ENCODE measurements around the gene OGFOD1.

Gene OGFOD1

DNA sequence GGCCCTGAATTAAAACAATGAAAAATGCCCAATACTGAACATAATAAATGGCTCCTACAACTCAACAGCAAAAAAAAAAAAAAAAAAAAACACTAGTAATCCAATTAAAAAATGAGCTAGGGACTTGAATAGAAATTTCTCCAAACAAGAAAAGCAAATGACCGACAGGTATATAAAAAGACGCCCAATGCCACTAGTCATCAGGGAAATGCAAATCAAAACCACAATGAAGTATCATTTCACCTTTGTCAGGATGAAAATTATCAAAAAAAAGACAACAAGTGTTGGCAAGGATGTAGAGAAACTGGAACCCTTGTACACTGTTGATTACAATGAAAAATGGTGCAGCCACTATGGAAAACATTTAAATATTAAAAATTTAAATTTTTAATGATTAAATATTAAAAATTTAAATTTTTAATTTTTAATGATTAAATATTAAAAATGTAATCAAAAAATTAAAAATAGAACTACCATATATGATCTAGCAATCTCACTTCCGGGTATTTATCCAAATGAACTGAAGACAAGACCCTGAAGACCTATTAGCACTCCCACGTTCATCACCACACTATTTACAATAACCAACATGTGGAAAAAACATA lies 40.4 kb downstream of the OGFOD1 start:
- no peaks in the 10 kb centered on the region for H3K27me3 ChIP-seq (ENCODE audit: control insufficient read depth in 2 of 2, insufficient read depth in 2 of 2, low read length in 2 of 2)
- no peak overlapping the region for H3K27ac ChIP-seq (ENCODE audit: low read depth in 2 of 2, low read length in 2 of 2)
- peaks cover 8 to 11% of the 10 kb centered on the region in 2 donors for H3K36me3 ChIP-seq (ENCODE audit: control insufficient read depth in 2 of 2, insufficient read depth in 2 of 2, low read length in 2 of 2)
- no peak overlapping the region for H3K4me3 ChIP-seq (ENCODE audit: low read length in 2 of 2)
- H3K9ac ChIP-seq (ENCODE audit: low read depth in 1 of 2, low read length in 2 of 2), result no peak overlapping the region
- H3K4me1 ChIP-seq (ENCODE audit: control insufficient read depth in 2 of 2, insufficient read depth in 2 of 2, low read length in 2 of 2), result no peaks in the 10 kb centered on the region
- no peaks in the 10 kb centered on the region for H3K9me3 ChIP-seq (ENCODE audit: control insufficient read depth in 2 of 2, low read length in 2 of 2)

DNA sequence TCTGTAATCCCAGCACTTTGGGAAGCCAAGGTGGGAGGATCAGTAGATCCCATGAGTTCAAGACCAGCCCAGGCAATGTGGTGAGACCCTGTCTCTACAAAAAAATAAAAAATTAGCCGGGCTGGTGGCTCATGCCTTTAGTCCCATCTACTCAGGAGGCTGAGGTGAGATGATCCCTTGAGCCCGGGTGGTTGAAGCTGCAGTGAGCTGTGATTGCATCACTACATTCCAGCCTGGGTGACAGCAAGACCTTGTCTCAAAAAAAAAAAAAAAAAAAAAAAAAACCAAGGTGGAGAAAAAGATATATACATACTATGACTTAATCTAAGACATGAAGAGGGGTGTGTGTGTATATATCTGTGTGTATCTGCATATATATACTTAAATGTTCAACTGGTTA lies 41.8 kb downstream of the OGFOD1 start:
- H3K36me3 ChIP-seq (ENCODE audit: control insufficient read depth in 2 of 2, insufficient read depth in 2 of 2, low read length in 2 of 2), result peaks cover 17 to 19% of the 10 kb centered on the region in 2 donors
- H3K4me3 ChIP-seq (ENCODE audit: low read length in 2 of 2), result no peak overlapping the region

DNA sequence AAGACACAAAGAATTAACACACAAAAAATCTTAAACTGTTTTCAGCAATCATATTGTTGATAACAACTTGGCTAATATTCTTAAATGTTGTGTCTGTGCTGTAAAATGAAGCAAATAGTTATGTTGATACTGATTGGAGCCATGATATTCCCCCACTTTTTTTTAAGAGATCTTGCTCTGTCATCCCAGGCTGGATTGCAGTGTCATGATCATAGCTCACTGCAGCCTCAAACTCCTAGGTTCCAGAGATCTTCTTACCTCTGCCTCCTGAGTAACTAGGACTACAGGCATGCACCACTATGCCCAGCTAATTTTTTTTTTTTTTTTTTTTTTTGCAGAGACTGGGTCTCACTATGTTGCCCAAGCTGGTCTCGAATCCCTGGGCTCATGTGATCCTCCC lies 42.5 kb downstream of the OGFOD1 start:
- Histone ChIP-seq H3K4me3 (ENCODE audit: low read length in 2 of 2) (no peak overlapping the region), H3K4me1 (ENCODE audit: control insufficient read depth in 2 of 2, insufficient read depth in 2 of 2, low read length in 2 of 2) (no peaks in the 10 kb centered on the region), H3K36me3 (ENCODE audit: control insufficient read depth in 2 of 2, insufficient read depth in 2 of 2, low read length in 2 of 2) (peaks cover 21 to 23% of the 10 kb centered on the region in 2 donors), H3K27me3 (ENCODE audit: control insufficient read depth in 2 of 2, insufficient read depth in 2 of 2, low read length in 2 of 2) (no peaks in the 10 kb centered on the region), H3K9me3 (ENCODE audit: control insufficient read depth in 2 of 2, low read length in 2 of 2) (no peaks in the 10 kb centered on the region), H3K9ac (ENCODE audit: low read depth in 1 of 2, low read length in 2 of 2) (no peak overlapping the region), H3K27ac (ENCODE audit: low read depth in 2 of 2, low read length in 2 of 2) (no peak overlapping the region)

More for the DNA sequence above, 41.8 kb downstream of the OGFOD1 start:
- H3K9me3 ChIP-seq (ENCODE audit: control insufficient read depth in 2 of 2, low read length in 2 of 2), result no peaks in the 10 kb centered on the region
- no peaks in the 10 kb centered on the region for H3K4me1 ChIP-seq (ENCODE audit: control insufficient read depth in 2 of 2, insufficient read depth in 2 of 2, low read length in 2 of 2)
- H3K27me3 ChIP-seq (ENCODE audit: control insufficient read depth in 2 of 2, insufficient read depth in 2 of 2, low read length in 2 of 2), result no peaks in the 10 kb centered on the region
- H3K9ac ChIP-seq (ENCODE audit: low read depth in 1 of 2, low read length in 2 of 2), result no peak overlapping the region
- no peak overlapping the region for H3K27ac ChIP-seq (ENCODE audit: low read depth in 2 of 2, low read length in 2 of 2)

DNA sequence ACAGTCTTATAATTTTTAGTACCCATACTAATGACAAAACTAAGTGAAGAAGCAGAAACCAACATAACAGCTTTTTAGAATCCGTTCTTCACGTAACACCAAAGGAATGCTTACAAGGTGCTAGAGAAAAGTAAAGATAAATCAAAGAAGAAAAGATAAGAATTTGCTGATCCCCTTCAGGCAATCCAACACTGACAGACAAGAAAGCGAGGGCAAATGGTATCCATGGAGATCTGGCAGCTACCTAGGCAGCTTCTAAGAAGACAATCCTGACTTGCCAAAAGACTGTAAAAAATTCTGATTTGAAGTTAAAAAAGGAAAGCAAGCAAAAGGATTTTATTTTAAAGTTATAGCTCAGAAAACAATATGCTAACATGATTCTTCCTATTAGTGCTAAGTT lies 53.8 kb downstream of the OGFOD1 start:
- Histone ChIP-seq H3K27ac (ENCODE audit: low read depth in 2 of 2, low read length in 2 of 2) (no peak overlapping the region), H3K4me3 (ENCODE audit: low read length in 2 of 2) (no peak overlapping the region), H3K4me1 (ENCODE audit: control insufficient read depth in 2 of 2, insufficient read depth in 2 of 2, low read length in 2 of 2) (no peaks in the 10 kb centered on the region), H3K27me3 (ENCODE audit: control insufficient read depth in 2 of 2, insufficient read depth in 2 of 2, low read length in 2 of 2) (no peaks in the 10 kb centered on the region), H3K36me3 (ENCODE audit: control insufficient read depth in 2 of 2, insufficient read depth in 2 of 2, low read length in 2 of 2) (peaks cover 51 to 56% of the 10 kb centered on the region in 2 donors), H3K9me3 (ENCODE audit: control insufficient read depth in 2 of 2, low read length in 2 of 2) (no peaks in the 10 kb centered on the region), H3K9ac (ENCODE audit: low read depth in 1 of 2, low read length in 2 of 2) (no peak overlapping the region)

DNA sequence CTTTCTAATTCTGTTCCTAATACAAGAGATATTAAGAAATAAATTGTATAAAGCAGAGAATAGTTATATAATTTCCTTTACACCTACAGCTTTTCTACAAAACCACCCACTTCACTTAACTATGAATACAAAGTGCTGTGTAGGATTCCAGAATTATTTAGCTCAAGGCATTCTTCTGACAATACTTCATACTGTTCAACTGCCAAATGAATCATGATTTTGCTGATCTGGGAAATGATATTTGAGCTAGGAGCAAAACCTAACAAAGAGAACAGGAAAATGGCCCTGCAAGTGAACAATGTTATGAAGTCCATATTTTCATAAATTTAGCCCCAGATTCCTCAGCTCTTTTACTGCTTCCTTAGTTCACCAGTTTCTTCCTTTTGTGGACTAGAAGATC lies 55.6 kb downstream of the OGFOD1 start:
- Histone ChIP-seq H3K36me3 (ENCODE audit: control insufficient read depth in 2 of 2, insufficient read depth in 2 of 2, low read length in 2 of 2) (peaks cover 45 to 53% of the 10 kb centered on the region in 2 donors), H3K4me3 (ENCODE audit: low read length in 2 of 2) (no peak overlapping the region), H3K27ac (ENCODE audit: low read depth in 2 of 2, low read length in 2 of 2) (no peak overlapping the region), H3K4me1 (ENCODE audit: control insufficient read depth in 2 of 2, insufficient read depth in 2 of 2, low read length in 2 of 2) (no peaks in the 10 kb centered on the region), H3K9me3 (ENCODE audit: control insufficient read depth in 2 of 2, low read length in 2 of 2) (no peaks in the 10 kb centered on the region), H3K27me3 (ENCODE audit: control insufficient read depth in 2 of 2, insufficient read depth in 2 of 2, low read length in 2 of 2) (no peaks in the 10 kb centered on the region), H3K9ac (ENCODE audit: low read depth in 1 of 2, low read length in 2 of 2) (no peak overlapping the region)

DNA sequence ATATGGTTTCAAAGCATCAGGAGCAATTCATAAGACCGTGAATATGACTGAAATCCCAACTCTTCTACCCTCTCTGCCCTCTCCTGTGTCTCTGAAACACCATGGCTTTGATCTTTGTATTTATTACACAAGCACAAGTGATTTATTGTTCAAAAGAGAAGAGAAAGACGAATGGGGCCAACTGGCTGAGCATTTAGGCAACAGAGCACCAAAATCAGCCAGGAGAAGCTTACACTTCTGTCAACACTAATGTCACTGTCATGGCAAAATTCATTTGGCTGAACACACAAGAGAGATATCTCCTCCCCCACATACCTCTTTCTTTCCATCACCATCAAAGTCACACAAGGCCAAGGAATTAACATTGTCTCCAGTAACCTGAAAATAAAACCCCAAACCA lies 59.2 kb downstream of the OGFOD1 start:
- H3K27ac ChIP-seq (ENCODE audit: low read depth in 2 of 2, low read length in 2 of 2), result no peak overlapping the region

DNA sequence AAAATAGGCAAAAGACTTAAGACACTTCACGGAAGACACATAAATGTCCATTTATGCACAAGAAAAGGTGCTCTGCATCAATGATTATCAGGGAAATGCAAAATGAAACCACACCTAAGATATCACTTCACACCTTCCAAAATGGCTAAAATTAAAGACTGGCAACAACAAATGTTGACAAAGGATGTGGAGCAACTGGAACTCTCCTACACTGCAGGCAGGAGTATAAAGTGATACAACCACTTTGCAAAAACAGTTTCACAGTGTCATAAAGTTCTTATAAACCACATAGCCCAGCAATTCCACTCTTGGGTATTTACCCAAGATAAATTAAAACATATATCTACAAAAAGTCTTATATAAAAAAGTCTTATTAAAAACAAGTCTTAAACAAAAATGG lies 60.7 kb downstream of the OGFOD1 start:
- Histone ChIP-seq H3K27me3 (ENCODE audit: control insufficient read depth in 2 of 2, insufficient read depth in 2 of 2, low read length in 2 of 2) (no peaks in the 10 kb centered on the region), H3K9me3 (ENCODE audit: control insufficient read depth in 2 of 2, low read length in 2 of 2) (no peaks in the 10 kb centered on the region), H3K36me3 (ENCODE audit: control insufficient read depth in 2 of 2, insufficient read depth in 2 of 2, low read length in 2 of 2) (peaks cover 26 to 27% of the 10 kb centered on the region in 2 donors), H3K27ac (ENCODE audit: low read depth in 2 of 2, low read length in 2 of 2) (no peak overlapping the region), H3K4me1 (ENCODE audit: control insufficient read depth in 2 of 2, insufficient read depth in 2 of 2, low read length in 2 of 2) (no peaks in the 10 kb centered on the region), H3K9ac (ENCODE audit: low read depth in 1 of 2, low read length in 2 of 2) (no peak overlapping the region), H3K4me3 (ENCODE audit: low read length in 2 of 2) (no peak overlapping the region)

More for the DNA sequence above, 59.2 kb downstream of the OGFOD1 start:
- H3K4me1 ChIP-seq (ENCODE audit: control insufficient read depth in 2 of 2, insufficient read depth in 2 of 2, low read length in 2 of 2), result no peaks in the 10 kb centered on the region
- peaks cover 30 to 31% of the 10 kb centered on the region in 2 donors for H3K36me3 ChIP-seq (ENCODE audit: control insufficient read depth in 2 of 2, insufficient read depth in 2 of 2, low read length in 2 of 2)
- no peak overlapping the region for H3K9ac ChIP-seq (ENCODE audit: low read depth in 1 of 2, low read length in 2 of 2)
- no peaks in the 10 kb centered on the region for H3K9me3 ChIP-seq (ENCODE audit: control insufficient read depth in 2 of 2, low read length in 2 of 2)
- H3K27me3 ChIP-seq (ENCODE audit: control insufficient read depth in 2 of 2, insufficient read depth in 2 of 2, low read length in 2 of 2), result no peaks in the 10 kb centered on the region
- no peak overlapping the region for H3K4me3 ChIP-seq (ENCODE audit: low read length in 2 of 2)

DNA sequence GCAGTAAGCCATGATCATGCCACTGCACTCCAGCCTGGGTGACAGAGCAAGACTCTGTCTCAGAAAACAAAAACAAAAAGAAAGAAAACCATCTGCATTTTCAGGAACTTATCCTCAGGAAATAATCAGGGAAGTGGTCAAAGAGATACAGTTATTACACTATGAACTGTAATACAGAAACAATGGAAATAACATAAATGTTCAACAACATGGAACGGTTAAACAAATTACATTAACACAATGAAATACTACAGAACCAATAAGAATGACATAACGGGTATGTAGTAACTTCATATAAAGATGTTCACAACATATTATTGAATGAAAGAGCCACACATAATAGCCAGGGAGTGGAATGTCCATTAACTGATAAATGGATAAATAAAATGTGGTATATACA lies 61.7 kb downstream of the OGFOD1 start:
- Histone ChIP-seq H3K4me3 (ENCODE audit: low read length in 2 of 2) (no peak overlapping the region), H3K9me3 (ENCODE audit: control insufficient read depth in 2 of 2, low read length in 2 of 2) (no peaks in the 10 kb centered on the region), H3K27ac (ENCODE audit: low read depth in 2 of 2, low read length in 2 of 2) (no peak overlapping the region), H3K27me3 (ENCODE audit: control insufficient read depth in 2 of 2, insufficient read depth in 2 of 2, low read length in 2 of 2) (no peaks in the 10 kb centered on the region), H3K36me3 (ENCODE audit: control insufficient read depth in 2 of 2, insufficient read depth in 2 of 2, low read length in 2 of 2) (peaks cover 24 to 25% of the 10 kb centered on the region in 2 donors), H3K9ac (ENCODE audit: low read depth in 1 of 2, low read length in 2 of 2) (no peak overlapping the region), H3K4me1 (ENCODE audit: control insufficient read depth in 2 of 2, insufficient read depth in 2 of 2, low read length in 2 of 2) (peaks cover 0 to under 1% of the 10 kb centered on the region in 2 donors)

DNA sequence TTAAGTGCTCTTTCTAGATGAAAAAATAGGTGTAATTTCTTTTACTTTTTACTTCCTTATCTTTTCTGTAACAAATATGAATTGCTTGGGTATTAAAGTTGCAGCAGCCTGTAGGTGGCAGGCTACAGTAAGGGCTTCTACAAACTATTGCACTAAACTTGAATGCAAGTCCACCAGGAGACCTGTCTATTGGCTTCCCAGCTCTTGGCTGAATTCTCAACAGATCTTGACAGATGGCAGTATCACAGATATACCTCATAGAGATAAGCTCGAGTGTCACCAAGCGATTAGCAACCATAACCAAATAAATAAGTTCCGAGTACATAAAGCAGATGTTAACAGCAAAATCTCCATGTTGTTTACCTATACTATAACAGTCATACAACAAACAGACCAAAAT lies 62.6 kb downstream of the OGFOD1 start:
- Histone ChIP-seq H3K36me3 (ENCODE audit: control insufficient read depth in 2 of 2, insufficient read depth in 2 of 2, low read length in 2 of 2) (peaks cover 17 to 18% of the 10 kb centered on the region in 2 donors), H3K27me3 (ENCODE audit: control insufficient read depth in 2 of 2, insufficient read depth in 2 of 2, low read length in 2 of 2) (no peaks in the 10 kb centered on the region), H3K4me3 (ENCODE audit: low read length in 2 of 2) (no peak overlapping the region), H3K9me3 (ENCODE audit: control insufficient read depth in 2 of 2, low read length in 2 of 2) (no peaks in the 10 kb centered on the region), H3K4me1 (ENCODE audit: control insufficient read depth in 2 of 2, insufficient read depth in 2 of 2, low read length in 2 of 2) (peaks cover 2 to 4% of the 10 kb centered on the region in 2 donors), H3K27ac (ENCODE audit: low read depth in 2 of 2, low read length in 2 of 2) (no peak overlapping the region), H3K9ac (ENCODE audit: low read depth in 1 of 2, low read length in 2 of 2) (no peak overlapping the region)

DNA sequence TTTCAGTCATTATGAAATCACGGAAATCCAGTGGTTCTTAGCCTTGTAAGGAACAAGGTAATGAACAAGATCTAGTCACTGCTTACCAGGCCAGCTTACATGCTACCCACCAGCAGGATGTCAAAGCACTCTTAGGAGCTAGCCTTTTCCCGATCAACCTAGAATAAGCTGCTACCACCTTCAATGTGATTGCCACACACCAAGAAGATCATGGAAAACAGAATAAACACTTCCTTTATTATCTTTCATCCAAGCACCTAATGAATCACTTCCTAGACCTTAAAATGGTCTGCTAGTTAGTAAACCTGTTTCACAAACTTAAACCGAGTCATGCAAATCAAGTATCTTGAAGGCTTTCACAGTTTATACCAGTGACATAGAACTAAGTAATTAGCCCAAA lies 63.5 kb downstream of the OGFOD1 start:
- Histone ChIP-seq H3K9me3 (ENCODE audit: control insufficient read depth in 2 of 2, low read length in 2 of 2) (no peaks in the 10 kb centered on the region), H3K4me1 (ENCODE audit: control insufficient read depth in 2 of 2, insufficient read depth in 2 of 2, low read length in 2 of 2) (peaks cover 2 to 8% of the 10 kb centered on the region in 2 donors), H3K9ac (ENCODE audit: low read depth in 1 of 2, low read length in 2 of 2) (no peak overlapping the region), H3K27ac (ENCODE audit: low read depth in 2 of 2, low read length in 2 of 2) (no peak overlapping the region), H3K4me3 (ENCODE audit: low read length in 2 of 2) (no peak overlapping the region), H3K36me3 (ENCODE audit: control insufficient read depth in 2 of 2, insufficient read depth in 2 of 2, low read length in 2 of 2) (peaks cover 9 to 11% of the 10 kb centered on the region in 2 donors), H3K27me3 (ENCODE audit: control insufficient read depth in 2 of 2, insufficient read depth in 2 of 2, low read length in 2 of 2) (no peaks in the 10 kb centered on the region)
